ENCODE data around the gene NUDT14. TPM values are rescaled to one million over a fixed set of nuclear protein-coding genes. Genes with fewer than 3 reads are reported as not detected.

NUDT14 gene
- total RNA-seq, 1 experiment from 2014 or later: 13.6 TPM

DNA sequence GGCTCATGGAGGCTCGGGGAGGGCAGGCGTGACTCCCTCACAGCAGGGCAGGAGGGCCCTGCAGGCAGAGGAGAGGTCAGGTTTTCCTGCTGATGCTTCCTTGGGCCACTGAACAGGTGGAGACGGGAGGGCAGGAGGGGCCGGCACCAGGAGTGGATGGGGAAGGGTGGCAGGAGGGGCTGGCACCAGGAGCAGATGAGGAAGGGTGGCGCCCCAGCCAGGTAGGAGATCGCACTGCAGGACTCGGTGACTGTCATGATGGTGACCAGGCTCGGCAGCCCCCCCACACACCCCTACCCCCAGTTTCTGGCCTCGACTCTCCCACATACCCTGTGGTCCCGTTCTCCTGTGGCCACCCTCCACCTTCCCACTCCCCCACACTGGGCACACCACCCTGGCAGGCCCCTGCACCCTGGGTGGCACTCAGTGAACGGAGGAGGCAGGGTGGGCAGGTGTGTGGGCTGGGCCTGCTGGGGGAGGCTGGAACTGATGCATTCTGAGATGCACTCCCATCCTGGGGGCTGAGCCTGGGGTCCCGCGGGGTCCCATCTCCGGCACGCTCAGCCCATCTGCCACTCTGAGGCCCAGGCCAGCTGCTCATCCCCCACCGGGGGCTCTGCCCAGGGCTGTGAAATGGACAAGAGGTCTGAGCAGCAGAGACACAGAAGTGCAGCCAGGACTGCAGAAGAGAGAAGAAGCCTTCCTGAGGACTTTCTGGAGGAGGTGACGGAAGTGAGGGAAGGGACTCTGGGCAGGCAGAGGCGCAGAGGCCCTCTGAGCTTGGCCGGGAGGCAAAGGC is 2.8 kb downstream of the NUDT14 start:
- DNase-seq (ENCODE audit: extremely low read depth, low read depth): no peak

DNA sequence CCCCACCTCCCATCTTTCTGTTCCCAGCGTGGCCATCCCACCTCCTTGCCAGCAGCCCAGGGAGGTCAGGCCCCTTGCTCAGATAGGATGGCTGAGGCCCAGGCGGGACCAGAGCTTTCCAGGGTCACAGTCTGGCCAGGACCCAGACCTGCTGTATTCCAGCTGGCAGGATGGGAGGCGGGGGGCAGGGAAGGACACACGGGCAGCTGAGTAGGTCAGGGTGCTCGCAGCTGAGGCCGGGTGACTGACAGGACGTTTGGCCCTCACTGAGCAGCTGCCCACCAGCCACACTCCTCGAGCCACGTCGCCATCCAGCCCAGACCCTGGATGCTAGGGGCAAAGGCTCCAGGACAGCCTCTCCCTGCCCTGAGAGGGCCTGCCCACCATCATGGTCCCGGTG is 4.0 kb downstream of the NUDT14 start:
- no peak for DNase-seq (ENCODE audit: extremely low read depth, low read depth)

DNA sequence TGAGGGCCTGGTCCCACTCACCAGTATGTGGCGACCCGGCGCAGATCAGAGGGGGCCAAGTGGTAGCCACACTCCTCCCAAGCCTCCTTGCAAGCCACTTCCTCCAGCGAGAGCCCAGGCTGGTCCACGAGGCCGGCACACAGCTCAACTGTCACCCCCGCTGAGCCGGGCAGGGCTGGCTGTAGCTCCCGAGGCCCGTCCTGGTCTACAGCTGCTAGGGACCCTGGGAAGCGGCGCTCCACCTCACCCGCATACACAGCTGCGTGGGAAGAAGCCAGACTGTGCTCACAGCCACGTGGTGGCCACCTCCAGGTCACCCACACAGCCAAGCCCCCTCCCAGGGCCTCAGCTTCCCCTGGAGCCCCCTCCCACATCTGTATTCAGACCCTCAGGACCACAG is 4.6 kb downstream of the NUDT14 start:
- no peak for DNase-seq (ENCODE audit: extremely low read depth, low read depth)

DNA sequence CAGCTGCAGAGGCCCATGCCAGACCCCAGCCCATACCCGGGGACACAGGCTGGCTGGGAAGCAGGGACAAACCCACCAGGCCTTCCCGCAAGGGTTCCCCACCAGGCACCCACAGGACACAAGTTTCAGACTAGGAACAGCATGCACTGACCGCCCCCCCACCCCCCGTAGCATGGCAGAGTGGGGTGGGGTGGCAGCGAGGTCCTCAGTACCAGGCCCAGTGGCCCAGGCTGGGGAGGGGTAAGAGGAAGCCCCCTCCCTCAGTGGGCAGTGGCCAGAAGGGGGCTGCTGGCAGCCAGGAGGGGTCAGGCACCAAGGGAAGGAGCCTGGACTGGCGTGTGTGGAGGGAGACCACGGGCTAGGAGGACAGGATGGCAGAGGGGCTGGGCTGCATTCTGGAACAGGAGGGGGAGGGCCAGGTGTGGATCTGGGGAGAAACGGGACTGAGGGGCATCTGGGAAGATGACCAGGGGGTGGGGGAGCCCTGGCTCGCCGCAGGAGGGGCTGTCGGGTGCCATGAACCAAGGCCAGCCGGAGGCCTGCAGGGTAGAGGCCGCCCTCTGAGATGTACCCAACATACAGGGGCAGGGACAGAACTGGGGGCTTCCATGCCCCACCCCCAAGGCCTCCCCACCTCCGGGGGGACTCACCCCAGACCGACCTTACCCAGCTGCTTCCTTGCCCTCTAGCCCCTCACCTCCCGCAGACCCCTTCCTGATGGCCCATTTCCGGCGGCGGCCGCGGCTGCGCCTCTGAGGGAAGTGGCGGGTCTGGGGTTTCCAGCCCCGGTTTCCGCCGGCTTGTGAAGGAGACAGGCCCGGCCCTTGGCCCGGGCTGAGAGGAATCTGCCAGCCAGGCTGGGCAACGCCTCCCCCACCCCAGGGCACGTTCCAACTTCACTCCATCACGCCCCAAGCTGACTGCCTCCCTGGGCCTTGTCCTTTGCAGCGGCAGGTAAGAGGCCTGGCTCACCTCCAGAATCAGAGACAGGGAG is 6.9 kb downstream of the NUDT14 start:
- no peak for DNase-seq (ENCODE audit: extremely low read depth, low read depth)

DNA sequence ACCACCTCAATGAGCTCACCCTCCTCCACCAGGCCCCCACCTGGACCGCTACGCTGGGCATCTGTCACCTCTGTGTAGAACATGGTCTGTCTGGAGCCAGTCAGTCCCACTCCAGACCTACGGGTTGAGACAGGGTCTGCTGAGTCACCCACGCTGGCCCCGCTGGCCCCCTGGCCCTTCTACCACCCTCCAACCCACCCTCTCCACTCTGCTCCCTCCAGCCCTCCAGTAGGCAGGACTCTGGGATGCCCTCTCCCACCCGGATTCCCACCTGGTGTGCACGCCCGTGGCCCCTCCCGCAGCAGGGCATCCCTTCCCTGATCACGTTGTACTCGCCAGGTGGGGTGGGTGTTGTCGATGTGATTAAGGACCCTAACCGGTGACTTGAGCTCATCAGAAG is 8.0 kb downstream of the NUDT14 start:
- DNase-seq (ENCODE audit: extremely low read depth, low read depth): no peak

DNA sequence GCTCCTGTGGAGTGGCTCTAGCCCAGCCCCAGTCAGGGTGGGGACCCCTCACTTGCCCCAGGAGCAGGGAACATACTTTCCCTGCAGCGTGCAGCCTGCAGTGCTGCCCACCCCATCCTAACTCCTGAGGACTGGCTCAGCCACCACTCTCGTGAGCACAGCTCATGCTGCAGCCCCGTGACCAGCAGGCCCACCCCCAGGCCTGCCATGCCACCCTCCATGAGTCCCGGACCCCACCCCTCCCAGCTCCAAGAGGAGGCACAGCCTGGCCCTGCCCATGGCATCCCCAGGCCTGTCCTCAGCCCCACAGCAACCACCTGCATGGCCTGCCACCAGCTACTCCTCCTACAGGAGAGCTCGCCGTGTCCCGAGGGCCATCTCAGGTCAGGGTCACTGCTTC is 8.6 kb downstream of the NUDT14 start:
- DNase-seq (ENCODE audit: extremely low read depth, low read depth): no peak

DNA sequence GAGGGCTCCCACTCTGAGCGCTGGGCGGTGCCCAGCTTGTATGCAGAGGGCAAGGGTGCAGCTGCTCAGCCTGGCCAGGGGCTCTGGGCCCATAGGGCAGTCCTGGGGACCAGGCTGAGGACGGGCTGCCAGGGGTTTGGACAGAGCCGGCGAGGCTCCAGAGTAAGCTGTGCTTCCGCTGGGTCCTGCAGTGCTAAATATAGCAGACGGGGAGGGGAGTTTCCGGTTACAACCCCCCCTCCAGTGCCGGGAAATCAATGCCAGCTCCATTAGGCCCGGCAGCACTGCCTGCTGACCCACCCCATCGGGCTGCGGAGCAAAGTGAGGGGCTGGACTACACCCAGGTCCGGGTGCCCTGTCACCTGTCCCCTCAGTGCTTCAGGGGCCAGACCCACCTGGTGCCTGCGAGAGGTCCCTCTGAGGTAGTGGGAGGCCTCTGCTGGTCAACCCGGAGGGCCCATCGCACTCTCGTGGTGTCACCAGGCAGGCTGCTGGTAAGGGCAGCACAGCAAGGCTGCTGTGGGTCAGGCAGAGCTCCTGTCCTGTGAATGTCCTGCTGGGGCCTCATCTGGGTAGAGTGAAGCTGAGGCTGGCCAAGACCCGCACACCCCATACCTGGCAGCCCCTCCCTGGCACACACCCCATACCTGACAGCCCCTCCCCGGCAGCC is 10.0 kb downstream of the NUDT14 start:
- no peak for DNase-seq (ENCODE audit: extremely low read depth, low read depth)

DNA sequence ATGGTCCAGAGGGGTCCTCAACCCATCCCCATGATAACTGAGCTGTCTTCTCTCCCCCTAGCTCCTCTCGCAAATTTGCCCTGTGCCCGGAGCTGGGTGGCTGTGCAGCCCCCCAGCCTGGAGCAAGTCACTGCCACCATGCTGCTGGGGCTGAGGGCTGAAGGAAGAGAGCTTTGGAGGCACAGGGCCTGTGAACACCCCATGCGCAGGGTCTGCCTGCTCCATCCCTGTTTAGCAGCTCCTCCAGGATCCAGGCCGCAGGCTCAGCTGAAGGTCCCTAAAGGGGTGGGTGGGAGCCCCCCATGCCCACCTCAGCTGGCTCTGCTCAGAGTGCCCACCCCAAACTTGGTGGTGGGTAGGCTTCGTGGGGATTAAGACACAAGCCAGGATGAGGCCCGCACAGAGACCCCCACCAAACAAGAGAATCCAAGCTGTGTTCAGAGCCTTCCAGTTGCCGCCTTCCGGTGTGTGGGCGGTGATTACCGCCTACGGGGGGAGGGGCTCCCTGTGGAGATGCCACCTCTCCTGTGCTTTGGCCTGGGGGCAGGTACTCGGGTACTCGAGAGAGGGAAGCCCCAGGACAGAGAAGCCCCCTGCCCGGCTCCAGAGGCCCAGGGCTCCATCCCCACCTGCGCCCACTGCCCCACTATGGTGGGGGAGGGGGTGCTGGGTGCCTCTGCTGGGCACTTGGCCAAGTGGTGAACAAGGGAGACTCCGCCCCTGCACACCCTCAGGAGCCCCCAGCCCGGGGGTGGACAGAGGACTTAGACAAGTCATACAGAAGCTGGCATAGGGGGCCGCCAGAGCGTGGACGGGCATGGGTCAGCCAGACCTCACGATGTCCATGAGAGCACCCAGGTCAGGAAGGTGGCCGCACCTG is 11.1 kb downstream of the NUDT14 start:
- DNase-seq (ENCODE audit: extremely low read depth, low read depth): no peak

DNA sequence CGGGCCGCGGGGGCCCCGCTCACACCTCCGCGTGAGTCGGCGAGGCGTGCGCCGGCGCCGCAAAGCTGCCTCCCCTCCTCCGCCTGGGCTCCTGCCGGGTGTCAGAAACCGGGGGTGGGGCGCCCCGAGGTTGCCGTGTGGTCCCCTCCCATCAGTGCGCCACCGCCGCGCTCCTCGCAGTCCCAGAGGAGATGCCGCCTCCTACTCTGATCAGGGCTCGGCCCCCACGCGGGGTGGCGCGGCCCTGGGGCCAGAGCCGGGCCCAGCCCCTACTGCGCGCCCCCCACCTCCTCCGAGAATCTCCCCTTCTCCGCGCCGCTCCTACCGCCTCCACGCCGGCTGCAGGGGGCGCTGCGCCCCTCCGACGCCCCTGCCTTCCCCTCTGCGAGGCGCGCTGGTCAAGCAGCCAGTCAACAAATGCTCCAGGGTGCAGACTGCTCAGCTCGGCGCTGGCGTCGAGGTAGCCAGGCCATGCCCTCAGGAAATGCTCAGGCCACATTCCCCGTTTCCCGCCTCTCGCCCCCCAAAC is 12.1 kb downstream of the NUDT14 start:
- DNase-seq (ENCODE audit: extremely low read depth, low read depth): no peak

DNA sequence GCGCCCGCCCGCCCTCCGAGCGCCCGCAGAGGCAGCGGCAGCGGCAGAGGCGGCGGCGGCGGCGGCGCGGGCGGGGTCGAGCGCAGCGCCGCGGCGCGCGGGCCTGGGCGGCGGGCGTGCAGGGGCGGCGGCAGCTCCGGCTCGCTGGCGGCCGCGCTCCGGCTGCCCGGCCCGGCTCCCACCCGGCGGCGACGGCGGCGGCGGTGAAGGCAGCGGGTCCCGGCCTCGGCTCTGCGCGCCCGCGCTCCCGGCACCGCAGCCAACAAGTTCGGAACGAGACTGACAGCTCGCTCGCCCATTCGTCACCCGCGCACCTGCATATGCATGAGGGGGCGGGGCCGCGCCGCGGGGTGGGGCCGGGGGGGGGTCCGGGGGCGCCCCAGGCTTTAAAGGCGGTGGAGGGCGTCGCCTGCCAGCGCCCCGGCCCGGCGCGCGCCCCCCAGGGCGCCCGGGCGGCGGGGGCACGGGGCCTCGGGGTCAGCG is 12.6 kb downstream of the NUDT14 start, which contains the start of gene JAG2:
Gene JAG2, minus strand, starts transcription at position 281 of the 483 bp plus-strand sequence. CDS start 356 bp downstream, outside the sequence.
- peak; percentile 26 for DNase-seq (ENCODE audit: extremely low read depth, low read depth)

DNA sequence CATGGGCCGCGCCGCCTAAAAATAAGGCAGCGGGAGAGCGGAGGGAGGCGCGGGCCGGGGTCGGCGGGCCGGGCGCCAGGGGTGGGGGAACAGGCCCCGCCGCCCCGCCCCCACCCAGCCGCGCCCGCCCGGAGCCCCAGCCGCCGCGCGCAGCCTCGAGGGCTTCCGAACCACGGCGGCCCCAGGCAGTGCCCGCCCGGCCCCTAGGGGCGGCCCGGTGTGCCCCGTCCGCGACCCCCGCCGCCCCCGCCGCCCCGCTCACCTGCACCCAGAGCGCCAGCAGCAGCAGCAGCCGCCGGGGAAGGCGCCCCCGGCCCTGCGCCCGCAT is 13.1 kb downstream of the NUDT14 start:
- no peak for DNase-seq (ENCODE audit: extremely low read depth, low read depth)

DNA sequence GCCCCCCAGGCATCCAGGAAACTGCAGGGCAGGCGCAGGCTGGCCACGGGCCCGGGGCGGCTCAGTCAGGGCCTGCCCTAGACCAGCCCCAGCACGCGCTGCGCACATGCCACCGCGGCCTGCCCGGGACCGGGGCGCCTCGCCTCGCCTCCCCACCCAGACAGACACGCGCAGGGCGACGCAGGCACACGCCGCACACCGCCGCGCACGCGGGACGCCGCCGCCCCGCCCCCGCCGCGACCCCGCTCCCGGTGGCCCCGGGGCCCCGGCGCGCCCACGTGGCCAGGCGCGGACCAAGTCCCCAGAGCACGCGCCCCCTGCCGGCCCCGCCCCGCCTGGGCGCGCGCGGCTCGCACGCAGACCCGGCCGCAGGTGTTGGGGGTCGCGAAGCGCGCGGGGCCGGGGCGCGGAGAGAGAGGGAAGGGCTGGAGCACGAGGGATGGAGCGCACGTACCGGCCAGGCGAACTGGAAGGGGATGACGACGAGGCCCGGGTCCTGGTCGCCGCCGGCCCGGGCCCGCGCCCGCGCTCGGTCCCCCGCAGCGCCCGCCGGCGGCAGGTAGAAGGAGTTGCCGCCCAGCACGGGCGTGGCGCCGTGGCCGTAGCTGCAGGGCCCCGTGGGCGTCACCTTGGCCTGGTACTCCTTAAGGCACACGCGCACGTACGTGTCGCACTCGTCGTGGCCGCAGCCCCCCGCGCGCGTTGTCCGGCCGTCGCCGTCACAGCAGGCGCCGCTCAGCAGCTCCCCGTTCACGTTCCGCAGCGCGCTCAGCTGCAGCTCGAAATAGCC is 13.6 kb downstream of the NUDT14 start:
- no peak for DNase-seq (ENCODE audit: extremely low read depth, low read depth)

DNA sequence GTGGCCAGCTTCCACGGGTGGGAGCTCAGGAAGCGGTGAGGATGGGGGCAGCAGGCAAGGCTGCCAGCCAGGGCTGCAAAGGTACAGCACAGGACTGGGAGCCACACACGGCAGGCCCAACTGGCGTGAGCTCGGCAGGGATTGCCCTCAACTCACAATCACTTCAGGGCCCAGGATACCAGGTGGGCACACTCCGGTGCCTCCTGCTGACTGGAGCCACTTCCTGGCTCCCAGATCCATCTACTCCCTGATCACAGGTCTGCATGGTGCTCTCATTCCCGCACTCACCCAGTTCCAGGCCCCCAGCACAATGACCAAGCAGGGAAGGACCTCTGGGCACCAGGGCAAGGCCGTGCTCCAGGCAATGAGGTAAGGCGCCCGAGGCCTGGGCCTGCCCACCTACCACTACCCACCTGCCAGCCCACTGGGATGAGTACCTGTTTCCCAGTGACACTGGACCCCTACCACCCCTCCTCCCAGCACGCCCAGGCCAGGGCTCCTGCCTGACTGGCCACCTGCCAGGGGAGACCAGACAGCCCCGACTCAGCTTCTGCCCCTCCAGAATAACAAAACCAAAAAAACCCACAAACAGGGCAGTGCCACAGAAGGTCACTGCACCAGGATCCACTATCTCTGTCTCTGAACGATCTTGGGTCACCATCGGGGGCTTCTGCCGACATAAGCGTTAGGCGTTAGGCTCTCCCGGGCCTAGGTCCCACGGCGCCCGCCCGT is 14.4 kb downstream of the NUDT14 start:
- DNase-seq (ENCODE audit: extremely low read depth, low read depth): no peak

DNA sequence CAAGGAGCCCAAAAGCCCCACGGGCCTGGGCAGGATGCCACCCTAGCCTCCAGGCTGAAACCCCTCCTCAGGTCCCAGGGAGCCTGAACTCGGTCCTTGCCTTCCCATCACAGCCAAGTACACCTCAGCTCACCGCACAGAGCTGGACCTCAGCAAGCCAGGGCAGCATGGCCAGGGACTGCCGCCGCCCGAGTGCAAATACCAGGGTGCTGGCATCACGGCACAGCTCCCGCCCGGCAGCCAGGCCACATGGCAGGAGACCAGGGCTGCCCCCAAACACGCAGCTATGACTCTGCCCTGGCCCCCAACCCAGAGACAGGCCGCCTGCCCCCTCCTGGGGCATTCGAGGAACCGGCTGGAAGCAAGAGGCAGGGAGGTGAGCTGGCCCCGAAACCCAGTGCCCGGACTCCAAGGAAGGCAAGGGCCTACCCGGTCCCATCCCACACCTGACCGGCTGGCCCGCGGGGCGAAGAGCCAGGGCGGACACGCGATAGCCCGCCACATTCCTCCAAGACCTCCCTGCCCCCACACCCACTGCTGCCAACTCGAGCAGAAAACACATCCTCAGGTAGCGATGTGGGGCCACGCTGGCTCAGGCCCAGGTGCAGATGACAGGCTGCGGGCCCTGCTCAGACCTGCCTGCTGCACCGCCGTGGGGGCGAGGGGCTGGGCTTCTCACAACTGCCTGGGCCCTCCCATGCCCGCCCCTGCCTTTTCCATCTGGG is 15.2 kb downstream of the NUDT14 start:
- no peak for DNase-seq (ENCODE audit: extremely low read depth, low read depth)

DNA sequence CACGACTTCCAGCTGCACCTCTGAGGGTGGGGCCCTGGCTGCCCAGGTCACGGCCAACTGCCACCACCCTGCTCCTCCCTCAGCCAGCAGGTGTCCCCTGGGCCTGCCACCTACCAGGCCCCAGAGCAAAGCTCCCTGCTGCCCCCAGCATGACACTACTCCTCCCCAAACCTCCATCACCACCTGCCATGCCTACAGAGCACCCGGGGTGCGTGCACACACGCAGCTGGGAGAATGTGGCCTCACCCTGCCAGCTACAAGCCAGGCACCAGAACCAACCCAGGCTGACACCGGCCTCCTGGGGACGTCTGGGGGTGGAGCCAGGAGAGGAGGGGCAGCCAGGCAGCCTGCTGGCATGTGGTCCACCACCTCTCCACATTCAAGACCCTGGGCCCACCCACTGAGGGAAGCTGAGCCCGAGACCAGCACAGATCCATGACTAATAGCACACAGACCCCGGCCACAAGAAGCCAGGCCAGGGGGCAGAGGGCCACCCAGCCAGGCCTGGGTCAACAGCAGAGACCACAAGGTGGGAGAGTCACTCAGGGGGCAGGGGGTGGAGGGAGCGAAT is 15.9 kb downstream of the NUDT14 start:
- no peak for DNase-seq (ENCODE audit: extremely low read depth, low read depth)

DNA sequence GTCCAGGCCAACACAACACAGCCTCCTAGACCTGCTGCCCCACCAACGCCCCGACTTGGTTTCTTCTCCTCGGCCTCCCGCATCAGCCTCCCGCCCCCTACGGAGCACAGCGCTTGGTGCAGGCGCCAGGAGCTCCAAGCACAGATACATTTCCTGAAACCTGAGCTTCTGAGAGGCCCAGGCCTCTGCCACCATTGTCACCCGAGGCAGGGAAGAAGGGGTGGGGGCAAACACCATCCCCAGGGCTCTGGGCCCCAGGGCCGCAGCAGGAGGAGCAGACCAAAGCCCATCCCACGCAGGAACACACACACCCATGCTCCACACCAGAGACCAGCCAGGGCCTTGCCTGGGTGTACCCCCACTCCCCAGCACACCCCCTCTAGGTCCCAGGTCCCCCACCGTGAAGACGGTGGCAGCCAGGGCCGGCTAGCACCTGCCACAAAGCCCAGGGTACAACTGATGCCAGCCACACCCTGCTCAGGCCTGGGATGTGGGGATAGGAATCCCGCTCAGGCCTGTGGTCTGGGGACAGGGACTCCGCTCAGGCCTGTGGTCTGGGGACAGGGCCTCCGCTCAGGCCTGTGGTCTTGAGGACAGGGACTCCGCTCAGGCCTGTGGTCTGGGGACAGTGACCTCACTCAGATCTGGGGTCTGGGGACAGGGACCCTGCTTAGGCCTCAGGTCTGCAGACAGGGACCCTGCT is 17.9 kb downstream of the NUDT14 start:
- no peak for DNase-seq (ENCODE audit: extremely low read depth, low read depth)

DNA sequence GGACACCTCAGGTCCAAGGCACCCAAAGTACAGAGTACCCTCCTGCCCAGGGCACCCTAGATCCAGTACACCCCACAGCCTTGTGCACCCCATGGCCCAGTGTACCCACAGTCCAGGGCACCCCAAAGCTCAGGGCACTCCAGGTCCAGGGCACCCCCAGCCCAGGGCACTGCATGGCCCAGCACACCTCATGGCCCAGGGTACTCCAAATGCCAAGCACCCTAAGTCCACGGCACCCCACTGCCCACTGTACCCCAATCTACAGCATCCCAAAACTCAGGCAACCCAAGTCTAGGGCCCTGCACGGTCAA is 18.5 kb downstream of the NUDT14 start:
- DNase-seq (ENCODE audit: extremely low read depth, low read depth): no peak

Measured in NCI-H460 (cell line).